ENCODE measurements around the gene NAA25. TPM values are rescaled to one million over a fixed set of nuclear protein-coding genes. Genes with fewer than 3 reads are reported as not detected.

The NAA25 gene
- total and polyA plus RNA-seq, 2 donors (not counting 3 experiments of a cell fraction or from before 2014, with no cell fraction given), result 5.3 to 25.5 TPM

- H3K4me2 ChIP-seq (ENCODE audit: insufficient read depth, low read length), result no peak overlapping the region
- CTCF ChIA-PET, result interaction anchor here (1.2 to 1.7 kb wide), 2 partner anchors 14 to 20 kb away, joined by 5 read pairs; no protein-coding TSS in a partner anchor
- intact Hi-C loops (cut with micrococcal nuclease) (no loop called here), dilution Hi-C loops (cut with MboI; ENCODE audit: extremely low pct_ligation_motif_present, low sequenced_read_pairs) (no loop called here)
- H3K4me3 ChIP-seq (replicated peaks in 1 of 3; ENCODE audit: insufficient read depth in 1 of 3, low read depth in 1 of 3, low read length in 3 of 3), result no peak overlapping the region
- FAIRE-seq, result no peak
- H3K9ac ChIP-seq (replicated peaks; ENCODE audit: extremely low read depth, insufficient read depth, low read length), result no peak overlapping the region
- no peaks in the 10 kb centered on the region for H4K20me1 ChIP-seq (replicated peaks; ENCODE audit: control insufficient read depth, extremely low read depth, insufficient read depth, low read length)
- H3K9me3 ChIP-seq (replicated peaks; ENCODE audit: control insufficient read depth, insufficient read depth, low read length), result no peaks in the 10 kb centered on the region
- H2AFZ ChIP-seq (ENCODE audit: low read depth, low read length), result no peak overlapping the region
- no peaks in the 10 kb centered on the region for H3K4me1 ChIP-seq (ENCODE audit: control insufficient read depth, extremely low read depth, insufficient read depth, low read length)
- no TSS peak for BruUV-seq (replicated peaks)
- peaks cover 11 to 20% of the 10 kb centered on the region in 2 experiments for H3K36me3 ChIP-seq (ENCODE audit: control insufficient read depth in 2 of 2, extremely low read depth in 1 of 2, insufficient read depth in 2 of 2, low read length in 2 of 2)
- no peak for DNase-seq (ENCODE audit: low read depth, low spot score)
- no peaks in the 10 kb centered on the region for H3K9me1 ChIP-seq (replicated peaks; ENCODE audit: control insufficient read depth, extremely low read depth, insufficient read depth, low read length)
- TF ChIP-seq EZH2 (IDR thresholded peaks at IDR 0.05; ENCODE audit: borderline replicate concordance, low read depth, low read length, severe bottlenecking), result no peak
- TF ChIP-seq, protein P1, sequence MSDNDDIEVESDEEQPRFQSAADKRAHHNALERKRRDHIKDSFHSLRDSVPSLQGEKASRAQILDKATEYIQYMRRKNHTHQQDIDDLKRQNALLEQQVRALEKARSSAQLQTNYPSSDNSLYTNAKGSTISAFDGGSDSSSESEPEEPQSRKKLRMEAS (IDR thresholded peaks at IDR 0.05; ENCODE audit: insufficient read depth, insufficient read length), result no peak
- no peak for TF ChIP-seq GATA2 (IDR thresholded peaks at IDR 0.05; ENCODE audit: insufficient read depth, insufficient read length, low read depth, low read length)
- TF ChIP-seq POLR2AphosphoS5 (IDR thresholded peaks at IDR 0.05; ENCODE audit: insufficient read depth, low read depth, low read length), result no peak
- TF ChIP-seq FOS (IDR thresholded peaks at IDR 0.05; ENCODE audit: borderline replicate concordance, insufficient read depth, low read length), result no peak
- no peak for TF ChIP-seq POLR2A (IDR thresholded peaks at IDR 0.05; ENCODE audit: low read depth, low read length)
- no peak for TF ChIP-seq JUN (IDR thresholded peaks at IDR 0.05; ENCODE audit: borderline replicate concordance, insufficient read depth, insufficient read length, low read depth)
- TF ChIP-seq, protein P2, sequence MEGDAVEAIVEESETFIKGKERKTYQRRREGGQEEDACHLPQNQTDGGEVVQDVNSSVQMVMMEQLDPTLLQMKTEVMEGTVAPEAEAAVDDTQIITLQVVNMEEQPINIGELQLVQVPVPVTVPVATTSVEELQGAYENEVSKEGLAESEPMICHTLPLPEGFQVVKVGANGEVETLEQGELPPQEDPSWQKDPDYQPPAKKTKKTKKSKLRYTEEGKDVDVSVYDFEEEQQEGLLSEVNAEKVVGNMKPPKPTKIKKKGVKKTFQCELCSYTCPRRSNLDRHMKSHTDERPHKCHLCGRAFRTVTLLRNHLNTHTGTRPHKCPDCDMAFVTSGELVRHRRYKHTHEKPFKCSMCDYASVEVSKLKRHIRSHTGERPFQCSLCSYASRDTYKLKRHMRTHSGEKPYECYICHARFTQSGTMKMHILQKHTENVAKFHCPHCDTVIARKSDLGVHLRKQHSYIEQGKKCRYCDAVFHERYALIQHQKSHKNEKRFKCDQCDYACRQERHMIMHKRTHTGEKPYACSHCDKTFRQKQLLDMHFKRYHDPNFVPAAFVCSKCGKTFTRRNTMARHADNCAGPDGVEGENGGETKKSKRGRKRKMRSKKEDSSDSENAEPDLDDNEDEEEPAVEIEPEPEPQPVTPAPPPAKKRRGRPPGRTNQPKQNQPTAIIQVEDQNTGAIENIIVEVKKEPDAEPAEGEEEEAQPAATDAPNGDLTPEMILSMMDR (IDR thresholded peaks at IDR 0.05; ENCODE audit: extremely low read depth in 1 of 2, insufficient read depth in 1 of 2, low read depth in 1 of 2, low read length in 2 of 2), result no peak
- no peak for TF ChIP-seq MYC (IDR thresholded peaks at IDR 0.05; ENCODE audit: low read depth, low read length)
- H3K27me3 ChIP-seq (ENCODE audit: control insufficient read depth in 2 of 2, insufficient read depth in 2 of 2, low read length in 2 of 2), result no peaks in the 10 kb centered on the region
- no peak overlapping the region for H3K27ac ChIP-seq (ENCODE audit: insufficient read depth, low read depth, low read length)
- H3K79me2 ChIP-seq (ENCODE audit: control insufficient read depth, insufficient read depth, low read length), result no peaks in the 10 kb centered on the region
- POLR2A ChIA-PET, result no interaction called here
These were observed 42.0 kb downstream of the NAA25 start for GRCh38 chr12:112066566-112066965.

Measured in endothelial cell of umbilical vein (primary cell).